Esophagus muscularis mucosa (tissue), 3 donors: Measurements from ENCODE around the gene RPLP2.

Source experiments
- CTCF ChIP-seq, 3 experiments: fragments of 200-600 bp in 2 of 3; fragments of 450-650 bp in 1 of 3; sonication (generic) in 2 of 3; IDR thresholded peaks; one replicate each; pipeline ENCODE4 v1.5.1; 2017 to 2019; ENCODE audit warnings: antibody characterized with exemption in 3 of 3, mild to moderate bottlenecking in 2 of 3, moderate library complexity in 1 of 3
- POLR2A ChIP-seq: fragments of 450-650 bp; IDR thresholded peaks from one replicate; pipeline ENCODE4 v1.6.1; 2017; ENCODE audit warnings: antibody characterized with exemption, moderate library complexity, mild to moderate bottlenecking, low read depth

- no peak for TF ChIP-seq CTCF (IDR thresholded peaks at IDR 0.05)
- TF ChIP-seq POLR2A = no peak
Measured at GRCh38 chr11:823441-824291, 13.9 kb downstream of the RPLP2 start.
